Testis (tissue), 2 donors: ENCODE measurements around the gene TRIM26.

ENCODE experiments used
- CTCF ChIP-seq, 3 experiments: fragments of 450-650 bp in 2 of 3; fragments of 200-600 bp in 1 of 3; sonication (generic) in 1 of 3; IDR thresholded peaks; one replicate each; pipeline ENCODE4 v1.5.1; 2016 to 2019; ENCODE audit warnings: antibody characterized with exemption in 3 of 3, mild to moderate bottlenecking in 2 of 3, moderate library complexity in 1 of 3
- POLR2A ChIP-seq: fragments of 450-650 bp; IDR thresholded peaks from one replicate; pipeline ENCODE4 v1.6.1; 2017; ENCODE audit warnings: antibody characterized with exemption, mild to moderate bottlenecking, moderate library complexity

GRCh38 chr6:30144811-30145210 is 68.4 kb downstream of the TRIM26 start:
- TF ChIP-seq CTCF (IDR thresholded peaks at IDR 0.05) = no peak
- no peak for TF ChIP-seq POLR2A
